Kidney (tissue), 14 donors: ENCODE data around the gene HARS1. TPM values are rescaled to one million over a fixed set of nuclear protein-coding genes. Genes with fewer than 3 reads are reported as not detected.
A peak's percentile ranks its signal among the peaks of the same experiment; 100 is the strongest.

ENCODE experiments used
- DNase-seq, 5 donors: peaks; one replicate each; pipeline ENCODE4 v3.0.0-alpha.2; 2013 to 2020
- FAIRE-seq: peaks from 2 replicates; lab custom pipeline; 2012; peaks lifted over from hg19 to GRCh38; lab: Jason Lieb, UNC
- H3K27ac ChIP-seq, 2 donors: one replicate each; pipeline ENCODE4 v1.7.0; 2013; ENCODE audit warnings: low read depth in 2 of 2, low read length in 2 of 2, inconsistent platforms in 1 of 2
- H3K27me3 ChIP-seq: one replicate; pipeline ENCODE4 v1.7.1; 2013; ENCODE audit warnings: low read length, inconsistent platforms; ENCODE audit not compliant: control insufficient read depth, insufficient read depth
- H3K36me3 ChIP-seq, 3 donors: one replicate each; pipeline versions ENCODE4 v1.7.0 to v1.7.1; 2013; ENCODE audit warnings: low read length in 3 of 3, control low read depth in 1 of 3, inconsistent platforms in 1 of 3; ENCODE audit not compliant: insufficient read depth in 3 of 3, control insufficient read depth in 2 of 3
- H3K4me1 ChIP-seq, 3 donors: one replicate each; pipeline versions ENCODE4 v1.7.0 to v1.7.1; 2013; ENCODE audit warnings: low read length in 3 of 3, inconsistent platforms in 1 of 3, low read depth in 1 of 3; ENCODE audit not compliant: control insufficient read depth in 2 of 3, insufficient read depth in 2 of 3
- H3K4me3 ChIP-seq, 3 donors: one replicate each; pipeline versions ENCODE4 v1.7.0 to v1.8.1; 2013; ENCODE audit warnings: low read length in 3 of 3, control low read depth in 1 of 3, inconsistent platforms in 1 of 3
- H3K9ac ChIP-seq, 3 donors: one replicate each; pipeline versions ENCODE4 v1.7.0 to v1.7.1; 2013; ENCODE audit warnings: low read length in 3 of 3, control low read depth in 1 of 3, inconsistent platforms in 1 of 3
- H3K9me3 ChIP-seq, 3 donors: one replicate each; pipeline versions ENCODE4 v1.7.0 to v1.7.1; 2013; ENCODE audit warnings: low read length in 3 of 3, control low read depth in 1 of 3, inconsistent platforms in 1 of 3; ENCODE audit not compliant: control insufficient read depth in 2 of 3, insufficient read depth in 1 of 3
- CTCF ChIP-seq: IDR thresholded peaks from 3 replicates; pipeline ENCODE4 v1.5.1; 2012; ENCODE audit warnings: mild to moderate bottlenecking, moderate library complexity, borderline replicate concordance; ENCODE audit not compliant: insufficient read depth; ENCODE audit errors: extremely low read depth
- intact Hi-C: fragments of 100-400 bp; cut with DNase I; formaldehyde crosslinking; loops from one replicate; pipeline ENCODE4 v1.11.1; 2022
- polyA plus RNA-seq: library from polyadenylated mRNA; stranded (reverse); fragments of 350-450 nt; fragmentation: Illumina TruSeq; extraction: RNeasy Lipid Tissue Mini Kit (QIAGEN cat#74804); gene quantifications from one replicate; pipeline ENCODE4 v1.2.3, GENCODE V29; 2014; ENCODE audit warnings: low read depth, low replicate concordance; ENCODE audit not compliant: insufficient read depth
- total RNA-seq: library from RNA; stranded (reverse); fragmentation: NEBNext Ultra II Directional; extraction: Animal tissue kit (Norgen Biotek cat#: 25700); gene quantifications from one replicate; pipeline ENCODE4 v1.2.1, GENCODE V29; 2021
- donor health status: control.
- donor health status: control.
- donor health status: control.
- donor health status: control.
- donor health status: control.
- donor health status: DM: yes; HTN: yes; CAD: no.
- donor health status: Normal renal cell carcinoma (clear cell type).

The HARS1 gene
- total and polyA plus RNA-seq, 2 donors from 2014 or later, result 48.6 to 52.2 TPM

GRCh38 chr5:140633021-140633471 is 58.1 kb downstream of the HARS1 start, which contains the start of gene CD14:
CD14 (minus strand) TSS chr5:140633175; CDS start chr5:140633071, 104 bp downstream.
- peak within 1 kb of the TSS; percentile 35 to 67 (median 59) for H3K9ac ChIP-seq
- DNase-seq (peak in 1 of 5 donors; percentile 84), FAIRE-seq (no peak)
- H3K4me3 ChIP-seq, result peak within 1 kb of the TSS; percentile 38 to 88 (median 83)
- no peaks in the 10 kb centered on the region for H3K9me3 ChIP-seq
- intact Hi-C loops, result no loop called here
- TF ChIP-seq CTCF, result no peak
- peaks cover 0 to 16% (median 0%) of the 10 kb centered on the region in 3 donors for H3K4me1 ChIP-seq
- H3K27ac ChIP-seq, result peak within 1 kb of the TSS; percentile 65 to 77
- H3K27me3 ChIP-seq, result peaks cover 7% of the 10 kb centered on the region
- no peaks in the 10 kb centered on the region for H3K36me3 ChIP-seq

- Histone ChIP-seq H3K36me3 (no peaks in the 10 kb centered on the region), H3K4me1 (peaks cover 0 to 16% (median 0%) of the 10 kb centered on the region in 3 donors), H3K4me3 (peak overlapping the region; percentile 38 to 88 (median 83)), H3K27me3 (peaks cover 7% of the 10 kb centered on the region), H3K9me3 (no peaks in the 10 kb centered on the region), H3K9ac (peak overlapping the region; percentile 35 to 67 (median 58)), H3K27ac (peak overlapping the region; percentile 65 to 77)
- intact Hi-C loops, result no loop called here
- FAIRE-seq, result no peak
- peak; percentile 40 to 86 (median 58) for DNase-seq
- TF ChIP-seq CTCF, result no peak
These were observed 58.7 kb downstream of the HARS1 start for GRCh38 chr5:140632366-140633020.

- DNase-seq, result peak in 4 of 5 donors; percentile 57 to 75 (median 66)
- intact Hi-C loops, result no loop called here
These were observed 59.3 kb downstream of the HARS1 start for GRCh38 chr5:140631831-140632365.

More at GRCh38 chr5:140631831-140632365, 59.3 kb downstream of the HARS1 start:
- no peak for FAIRE-seq
- H3K9me3 ChIP-seq, result no peaks in the 10 kb centered on the region
- no peaks in the 10 kb centered on the region for H3K36me3 ChIP-seq
- H3K4me3 ChIP-seq, result peak overlapping the region; percentile 38 to 88 (median 83)
- peak overlapping the region; percentile 65 to 77 for H3K27ac ChIP-seq
- peak overlapping the region in 2 of 3 donors; percentile 59 to 67 for H3K9ac ChIP-seq
- peaks cover 0 to 16% (median 0%) of the 10 kb centered on the region in 3 donors for H3K4me1 ChIP-seq
- H3K27me3 ChIP-seq, result peaks cover 7% of the 10 kb centered on the region
- TF ChIP-seq CTCF, result no peak
